ENCODE data around the gene PTPRG. TPM values are rescaled to one million over a fixed set of nuclear protein-coding genes. Genes with fewer than 3 reads are reported as not detected.

PTPRG gene
- polyA plus RNA-seq = 1 to 10 TPM; 1.1 to 1.6 TPM

DNA sequence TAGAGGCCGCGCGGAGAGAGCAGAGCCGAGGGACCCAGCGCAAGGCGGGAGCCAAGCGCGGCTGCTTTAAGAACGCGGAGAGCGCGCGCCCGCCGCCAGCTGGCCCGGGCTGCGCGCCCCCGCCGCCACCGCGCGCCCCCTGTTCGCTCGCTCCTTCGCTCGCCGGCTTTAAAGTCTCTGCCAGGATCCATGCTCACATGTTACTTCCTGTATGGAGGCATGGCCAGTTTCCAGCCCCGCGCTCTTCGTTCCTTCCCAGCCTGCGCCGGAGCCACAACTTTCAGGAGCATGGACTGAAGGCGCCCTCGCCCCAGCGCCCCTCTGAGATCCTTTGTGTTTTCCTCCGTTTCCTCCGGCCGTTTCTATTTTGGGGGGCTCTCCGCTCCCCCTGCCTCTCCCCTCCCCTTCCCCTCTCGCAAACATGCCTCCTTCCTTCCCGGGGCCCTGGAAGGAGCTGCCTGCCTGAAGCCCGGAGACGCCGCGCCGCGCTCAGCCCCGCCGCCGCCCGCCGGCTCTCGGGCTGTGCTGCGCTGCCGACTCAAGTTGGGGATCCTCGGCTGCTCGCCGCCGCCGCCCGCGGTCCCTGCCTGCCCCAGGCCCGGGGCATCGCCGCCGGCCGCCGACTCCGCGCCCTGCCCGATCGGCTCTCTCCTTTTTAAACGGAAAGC lies at the start of gene PTPRG:
Gene PTPRG, plus strand, starts transcription at position 198 of the 668 bp plus-strand sequence. CDS start 717 bp downstream, outside the sequence.
- H3K9me3 ChIP-seq (ENCODE audit: control insufficient read depth in 2 of 2, insufficient read depth in 1 of 2, low read depth in 1 of 2, low read length in 1 of 2) = peaks cover 0 to 3% of the 10 kb centered on the region in 2 donors
- peak within 1 kb of the TSS; percentile 56 to 62 for H3K4me3 ChIP-seq (ENCODE audit: low read depth in 1 of 2, low read length in 2 of 2)
- H3K27ac ChIP-seq (ENCODE audit: low read depth in 2 of 2, low read length in 1 of 2) = peak within 1 kb of the TSS; percentile 86 to 91
- WGBS, 2 donors = 1% methylated on average over 74 of the region's 74 CpGs
- no peaks in the 10 kb centered on the region for H3K36me3 ChIP-seq (ENCODE audit: control insufficient read depth in 2 of 2, insufficient read depth in 2 of 2, low read length in 1 of 2)
- peaks cover 10 to 11% of the 10 kb centered on the region in 2 donors for H3K4me1 ChIP-seq (ENCODE audit: control insufficient read depth in 2 of 2, insufficient read depth in 2 of 2, low read length in 1 of 2)
- no peaks in the 10 kb centered on the region for H3K27me3 ChIP-seq (ENCODE audit: control insufficient read depth in 1 of 2, insufficient read depth in 2 of 2, low read length in 2 of 2)

DNA sequence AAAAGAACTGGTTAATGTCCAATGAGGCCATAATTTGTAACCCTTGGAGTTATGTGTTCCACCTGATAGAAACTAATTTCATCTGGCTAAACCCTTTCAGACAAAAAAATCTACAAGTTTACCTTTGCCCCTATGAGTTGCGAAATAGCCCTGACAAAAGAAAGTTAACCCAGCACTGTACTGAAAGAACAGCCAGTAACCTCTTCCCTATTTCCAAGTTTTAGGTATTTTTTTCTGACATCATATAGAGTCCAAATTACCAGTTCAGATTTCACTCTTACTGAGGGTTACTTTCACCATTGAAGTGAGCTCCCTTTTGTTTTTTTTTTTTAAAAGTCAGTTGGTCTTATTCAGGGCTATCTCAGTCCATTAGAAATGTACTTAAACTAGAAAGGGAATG lies 42.8 kb upstream of the PTPRG start:
- Histone ChIP-seq H3K27ac (ENCODE audit: low read depth in 2 of 2, low read length in 1 of 2) (no peak overlapping the region), H3K4me3 (ENCODE audit: low read depth in 1 of 2, low read length in 2 of 2) (no peak overlapping the region), H3K36me3 (ENCODE audit: control insufficient read depth in 2 of 2, insufficient read depth in 2 of 2, low read length in 1 of 2) (no peaks in the 10 kb centered on the region), H3K4me1 (ENCODE audit: control insufficient read depth in 2 of 2, insufficient read depth in 2 of 2, low read length in 1 of 2) (no peaks in the 10 kb centered on the region), H3K27me3 (ENCODE audit: control insufficient read depth in 1 of 2, insufficient read depth in 2 of 2, low read length in 2 of 2) (no peaks in the 10 kb centered on the region), H3K9me3 (ENCODE audit: control insufficient read depth in 2 of 2, insufficient read depth in 1 of 2, low read depth in 1 of 2, low read length in 1 of 2) (peaks cover 0 to 2% of the 10 kb centered on the region in 2 donors)
- WGBS, 2 donors = 81 to 95% methylated on average over 1 of the region's 1 CpG

DNA sequence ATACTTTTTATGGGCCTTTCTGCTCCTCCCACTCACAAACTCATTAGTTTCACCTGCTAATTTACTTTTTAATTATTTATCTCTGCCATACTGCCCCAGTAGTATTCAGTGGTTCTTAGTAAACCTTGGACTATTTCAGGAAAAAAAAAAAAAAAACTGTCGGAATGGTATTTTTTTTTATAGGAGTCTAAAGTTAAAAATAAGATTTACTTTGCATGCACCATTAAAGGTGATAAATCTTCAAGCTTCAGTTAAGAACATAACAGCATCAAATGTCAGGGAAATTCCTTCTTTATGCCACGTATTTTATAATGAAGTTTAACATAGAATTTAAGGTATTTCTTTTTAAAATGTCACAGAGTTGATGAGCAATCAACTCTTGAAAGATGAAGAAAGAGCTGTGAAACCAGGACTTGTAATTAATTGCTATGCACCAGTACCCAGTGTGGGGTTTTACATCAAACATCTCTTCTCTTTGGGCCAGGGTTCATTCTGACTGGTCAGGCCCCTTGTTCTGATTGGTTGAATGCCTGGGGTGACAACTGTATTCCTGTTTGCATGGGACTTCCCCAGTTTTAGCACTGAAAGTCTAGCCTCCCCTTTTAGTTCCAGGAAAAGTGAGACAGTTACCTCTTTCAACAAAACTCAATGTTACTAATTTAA lies 40.3 kb upstream of the PTPRG start:
- Histone ChIP-seq H3K27me3 (ENCODE audit: control insufficient read depth in 1 of 2, insufficient read depth in 2 of 2, low read length in 2 of 2) (no peaks in the 10 kb centered on the region), H3K4me3 (ENCODE audit: low read depth in 1 of 2, low read length in 2 of 2) (no peak overlapping the region), H3K4me1 (ENCODE audit: control insufficient read depth in 2 of 2, insufficient read depth in 2 of 2, low read length in 1 of 2) (no peaks in the 10 kb centered on the region), H3K36me3 (ENCODE audit: control insufficient read depth in 2 of 2, insufficient read depth in 2 of 2, low read length in 1 of 2) (no peaks in the 10 kb centered on the region), H3K27ac (ENCODE audit: low read depth in 2 of 2, low read length in 1 of 2) (no peak overlapping the region), H3K9me3 (ENCODE audit: control insufficient read depth in 2 of 2, insufficient read depth in 1 of 2, low read depth in 1 of 2, low read length in 1 of 2) (no peaks in the 10 kb centered on the region)
- WGBS, 2 donors = 56 to 63% methylated on average over 2 of the region's 2 CpGs

DNA sequence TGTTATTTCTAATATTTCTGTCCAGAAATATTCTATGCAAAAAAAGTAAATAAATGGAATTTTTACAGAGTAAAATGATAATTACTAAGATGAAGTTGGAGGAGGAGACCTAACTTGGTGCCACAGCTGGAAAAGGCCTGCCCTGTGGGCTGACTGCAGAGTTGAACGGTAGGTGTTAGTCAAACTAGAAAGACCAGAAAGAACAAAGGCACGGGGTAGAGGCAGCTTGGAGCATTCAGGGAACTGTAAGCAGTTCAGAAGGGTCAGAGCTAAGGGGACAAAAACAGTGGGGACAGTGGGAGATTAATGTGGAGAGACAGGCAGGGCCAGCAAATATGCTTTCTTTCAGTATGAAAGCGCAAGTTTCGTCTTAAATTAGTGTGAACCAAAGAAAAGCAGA lies 39.3 kb upstream of the PTPRG start:
- Histone ChIP-seq H3K27me3 (ENCODE audit: control insufficient read depth in 1 of 2, insufficient read depth in 2 of 2, low read length in 2 of 2) (no peaks in the 10 kb centered on the region), H3K9me3 (ENCODE audit: control insufficient read depth in 2 of 2, insufficient read depth in 1 of 2, low read depth in 1 of 2, low read length in 1 of 2) (no peaks in the 10 kb centered on the region), H3K4me1 (ENCODE audit: control insufficient read depth in 2 of 2, insufficient read depth in 2 of 2, low read length in 1 of 2) (no peaks in the 10 kb centered on the region), H3K4me3 (ENCODE audit: low read depth in 1 of 2, low read length in 2 of 2) (no peak overlapping the region), H3K27ac (ENCODE audit: low read depth in 2 of 2, low read length in 1 of 2) (no peak overlapping the region), H3K36me3 (ENCODE audit: control insufficient read depth in 2 of 2, insufficient read depth in 2 of 2, low read length in 1 of 2) (no peaks in the 10 kb centered on the region)
- WGBS, 2 donors = 66 to 67% methylated on average over 4 of the region's 4 CpGs

DNA sequence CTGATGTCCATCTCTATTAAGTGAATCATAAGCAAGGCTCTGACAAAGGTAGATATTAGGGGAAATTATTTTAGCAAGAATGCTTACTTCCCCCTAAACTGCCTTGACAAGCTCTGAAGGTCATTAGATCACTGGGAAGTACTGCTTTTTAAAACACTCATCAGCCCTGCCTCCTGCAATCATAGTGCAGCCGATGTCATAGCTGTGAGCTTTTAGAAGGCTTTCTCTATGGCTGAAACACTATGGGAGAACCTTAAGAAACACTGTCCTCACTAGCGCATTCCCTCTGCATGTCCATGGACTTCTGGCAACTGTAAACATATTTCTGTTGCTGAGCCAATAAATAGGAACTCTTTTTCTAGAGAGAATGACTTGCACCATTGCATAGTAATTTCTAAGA lies 38.7 kb upstream of the PTPRG start:
- Histone ChIP-seq H3K27me3 (ENCODE audit: control insufficient read depth in 1 of 2, insufficient read depth in 2 of 2, low read length in 2 of 2) (no peaks in the 10 kb centered on the region), H3K9me3 (ENCODE audit: control insufficient read depth in 2 of 2, insufficient read depth in 1 of 2, low read depth in 1 of 2, low read length in 1 of 2) (no peaks in the 10 kb centered on the region), H3K4me3 (ENCODE audit: low read depth in 1 of 2, low read length in 2 of 2) (no peak overlapping the region), H3K27ac (ENCODE audit: low read depth in 2 of 2, low read length in 1 of 2) (no peak overlapping the region), H3K4me1 (ENCODE audit: control insufficient read depth in 2 of 2, insufficient read depth in 2 of 2, low read length in 1 of 2) (no peaks in the 10 kb centered on the region), H3K36me3 (ENCODE audit: control insufficient read depth in 2 of 2, insufficient read depth in 2 of 2, low read length in 1 of 2) (no peaks in the 10 kb centered on the region)
- WGBS, 2 donors = 76 to 77% methylated on average over 2 of the region's 2 CpGs

DNA sequence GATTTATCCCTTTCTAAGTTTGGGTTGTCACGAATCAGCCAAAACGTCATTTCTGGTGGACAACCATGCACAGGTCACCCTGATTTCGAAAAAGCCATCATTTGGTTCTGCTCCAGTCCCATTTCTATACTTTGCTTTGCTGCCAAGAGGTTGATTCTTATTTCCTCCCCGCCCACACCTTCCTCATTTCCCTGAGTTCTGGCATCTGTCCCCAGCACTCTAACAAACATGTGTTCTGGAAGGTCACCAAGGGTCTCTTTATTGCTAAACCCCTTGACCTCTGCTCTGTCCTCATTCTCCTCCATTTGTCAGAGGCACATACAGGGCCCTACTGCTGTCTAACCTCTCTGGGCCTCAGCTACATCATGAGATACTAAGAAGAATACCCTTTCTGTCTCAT lies 36.4 kb upstream of the PTPRG start:
- Histone ChIP-seq H3K4me3 (ENCODE audit: low read depth in 1 of 2, low read length in 2 of 2) (no peak overlapping the region), H3K27ac (ENCODE audit: low read depth in 2 of 2, low read length in 1 of 2) (no peak overlapping the region), H3K27me3 (ENCODE audit: control insufficient read depth in 1 of 2, insufficient read depth in 2 of 2, low read length in 2 of 2) (no peaks in the 10 kb centered on the region), H3K36me3 (ENCODE audit: control insufficient read depth in 2 of 2, insufficient read depth in 2 of 2, low read length in 1 of 2) (no peaks in the 10 kb centered on the region), H3K9me3 (ENCODE audit: control insufficient read depth in 2 of 2, insufficient read depth in 1 of 2, low read depth in 1 of 2, low read length in 1 of 2) (no peaks in the 10 kb centered on the region), H3K4me1 (ENCODE audit: control insufficient read depth in 2 of 2, insufficient read depth in 2 of 2, low read length in 1 of 2) (no peaks in the 10 kb centered on the region)
- WGBS, 2 donors = 49 to 69% methylated on average over 4 of the region's 4 CpGs

DNA sequence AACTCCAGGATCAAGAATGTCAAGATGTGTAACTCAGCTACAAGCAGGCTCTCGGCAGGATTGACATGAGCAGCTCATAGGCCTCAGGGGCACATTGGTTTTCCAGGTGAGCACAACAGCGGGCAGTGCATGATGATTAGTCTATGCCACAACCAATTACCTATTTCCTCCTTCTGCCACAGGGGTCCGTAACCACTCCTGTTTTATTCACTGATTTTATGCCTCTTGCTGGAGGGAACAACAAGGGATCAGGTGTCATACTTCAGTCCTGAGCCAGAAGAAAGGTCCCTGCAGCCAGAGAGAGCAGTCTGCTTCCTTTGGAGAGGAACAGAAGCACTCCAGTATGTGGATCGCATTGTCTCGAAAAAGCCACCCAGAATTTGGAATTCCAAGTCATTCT lies 35.1 kb upstream of the PTPRG start:
- H3K36me3 ChIP-seq (ENCODE audit: control insufficient read depth in 2 of 2, insufficient read depth in 2 of 2, low read length in 1 of 2) = no peaks in the 10 kb centered on the region
- H3K4me3 ChIP-seq (ENCODE audit: low read depth in 1 of 2, low read length in 2 of 2) = no peak overlapping the region
- no peaks in the 10 kb centered on the region for H3K4me1 ChIP-seq (ENCODE audit: control insufficient read depth in 2 of 2, insufficient read depth in 2 of 2, low read length in 1 of 2)
- no peak overlapping the region for H3K27ac ChIP-seq (ENCODE audit: low read depth in 2 of 2, low read length in 1 of 2)
- 95 to 97% methylated on average over 5 of the region's 5 CpGs for WGBS, 2 donors
- no peaks in the 10 kb centered on the region for H3K9me3 ChIP-seq (ENCODE audit: control insufficient read depth in 2 of 2, insufficient read depth in 1 of 2, low read depth in 1 of 2, low read length in 1 of 2)
- no peaks in the 10 kb centered on the region for H3K27me3 ChIP-seq (ENCODE audit: control insufficient read depth in 1 of 2, insufficient read depth in 2 of 2, low read length in 2 of 2)

DNA sequence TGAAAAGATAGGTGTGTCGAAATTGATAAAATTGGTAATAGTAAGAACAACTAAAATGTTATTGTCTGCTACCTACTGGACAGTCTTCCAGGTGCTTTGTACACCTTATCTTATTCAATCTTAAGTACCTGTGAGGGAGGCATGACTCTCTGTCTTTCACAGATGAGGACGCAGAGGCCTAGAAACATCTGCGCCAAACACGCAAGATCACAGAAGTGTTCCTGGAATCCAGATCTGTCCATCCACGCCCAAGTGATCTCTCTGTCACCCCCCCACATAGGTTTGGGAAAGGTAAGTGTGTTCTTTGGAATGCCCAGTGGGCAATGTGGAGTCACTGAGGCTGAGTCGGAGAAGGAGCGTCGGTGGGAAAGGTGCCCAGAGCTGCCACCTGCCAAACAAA lies 34.4 kb upstream of the PTPRG start:
- Histone ChIP-seq H3K9me3 (ENCODE audit: control insufficient read depth in 2 of 2, insufficient read depth in 1 of 2, low read depth in 1 of 2, low read length in 1 of 2) (no peaks in the 10 kb centered on the region), H3K27ac (ENCODE audit: low read depth in 2 of 2, low read length in 1 of 2) (no peak overlapping the region), H3K4me3 (ENCODE audit: low read depth in 1 of 2, low read length in 2 of 2) (no peak overlapping the region), H3K27me3 (ENCODE audit: control insufficient read depth in 1 of 2, insufficient read depth in 2 of 2, low read length in 2 of 2) (no peaks in the 10 kb centered on the region), H3K4me1 (ENCODE audit: control insufficient read depth in 2 of 2, insufficient read depth in 2 of 2, low read length in 1 of 2) (no peaks in the 10 kb centered on the region), H3K36me3 (ENCODE audit: control insufficient read depth in 2 of 2, insufficient read depth in 2 of 2, low read length in 1 of 2) (no peaks in the 10 kb centered on the region)
- 91% methylated on average over 8 of the region's 8 CpGs for WGBS, 2 donors

DNA sequence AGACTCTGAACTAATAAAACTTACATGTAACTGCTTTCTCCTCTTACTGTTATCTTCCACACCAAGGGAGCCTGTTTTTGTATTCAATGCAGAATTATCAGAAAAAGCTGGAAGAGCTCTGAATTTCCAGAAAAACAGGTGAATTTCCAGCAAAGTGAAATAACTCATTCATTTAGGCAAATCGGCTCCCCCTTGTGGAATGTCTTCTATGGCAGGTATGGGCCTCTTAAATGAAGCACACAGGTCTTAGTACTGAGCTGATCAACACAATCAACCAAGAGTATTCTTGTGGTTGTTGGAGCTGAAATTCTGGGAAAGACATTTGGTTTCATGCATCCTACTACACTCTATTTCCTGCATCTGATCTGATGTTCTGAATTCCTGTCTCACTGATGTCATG lies 31.0 kb upstream of the PTPRG start:
- Histone ChIP-seq H3K27me3 (ENCODE audit: control insufficient read depth in 1 of 2, insufficient read depth in 2 of 2, low read length in 2 of 2) (no peaks in the 10 kb centered on the region), H3K4me3 (ENCODE audit: low read depth in 1 of 2, low read length in 2 of 2) (no peak overlapping the region), H3K9me3 (ENCODE audit: control insufficient read depth in 2 of 2, insufficient read depth in 1 of 2, low read depth in 1 of 2, low read length in 1 of 2) (no peaks in the 10 kb centered on the region), H3K27ac (ENCODE audit: low read depth in 2 of 2, low read length in 1 of 2) (no peak overlapping the region), H3K36me3 (ENCODE audit: control insufficient read depth in 2 of 2, insufficient read depth in 2 of 2, low read length in 1 of 2) (no peaks in the 10 kb centered on the region), H3K4me1 (ENCODE audit: control insufficient read depth in 2 of 2, insufficient read depth in 2 of 2, low read length in 1 of 2) (no peaks in the 10 kb centered on the region)
- WGBS, 2 donors = 14% methylated on average over 1 of the region's 1 CpG

DNA sequence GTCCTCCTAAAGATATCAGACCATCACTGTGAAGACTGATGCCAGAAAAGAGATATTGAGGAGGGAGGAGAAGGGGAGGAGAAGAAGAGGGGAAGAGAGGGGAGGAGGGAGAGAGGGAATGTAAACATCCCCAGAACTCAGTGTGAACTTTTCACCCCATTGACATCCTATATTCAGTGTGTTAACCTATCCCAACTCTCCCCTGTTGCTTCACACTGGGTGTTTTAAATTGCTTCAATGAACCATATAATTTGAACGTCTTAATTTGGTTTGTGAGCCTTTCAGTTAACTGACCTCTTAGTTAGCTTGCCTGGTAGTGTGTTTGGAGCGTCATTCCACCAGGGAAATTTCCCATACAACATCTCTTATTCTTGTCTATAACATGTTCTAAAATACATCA lies 29.8 kb upstream of the PTPRG start:
- WGBS, 2 donors = 62 to 65% methylated on average over 2 of the region's 2 CpGs
- Histone ChIP-seq H3K4me3 (ENCODE audit: low read depth in 1 of 2, low read length in 2 of 2) (no peak overlapping the region), H3K4me1 (ENCODE audit: control insufficient read depth in 2 of 2, insufficient read depth in 2 of 2, low read length in 1 of 2) (no peaks in the 10 kb centered on the region), H3K9me3 (ENCODE audit: control insufficient read depth in 2 of 2, insufficient read depth in 1 of 2, low read depth in 1 of 2, low read length in 1 of 2) (no peaks in the 10 kb centered on the region), H3K36me3 (ENCODE audit: control insufficient read depth in 2 of 2, insufficient read depth in 2 of 2, low read length in 1 of 2) (no peaks in the 10 kb centered on the region), H3K27ac (ENCODE audit: low read depth in 2 of 2, low read length in 1 of 2) (no peak overlapping the region), H3K27me3 (ENCODE audit: control insufficient read depth in 1 of 2, insufficient read depth in 2 of 2, low read length in 2 of 2) (no peaks in the 10 kb centered on the region)
